Liver (tissue), 9 donors: ENCODE results near the gene EFNB1. TPM values are rescaled to one million over a fixed set of nuclear protein-coding genes. Genes with fewer than 3 reads are reported as not detected.

Experiments used
- DNase-seq: peaks from one replicate; pipeline ENCODE4 v3.0.0-alpha.2; 2017; ENCODE audit warnings: low spot score
- H3K27ac ChIP-seq, 2 donors: one replicate each; pipeline ENCODE4 v1.7.0; 2013; ENCODE audit warnings: inconsistent platforms in 2 of 2, low read length in 2 of 2, control low read depth in 1 of 2, low read depth in 1 of 2, mild to moderate bottlenecking in 1 of 2
- H3K27me3 ChIP-seq, 4 donors: one replicate each; pipeline versions ENCODE4 v1.6.1 to v1.7.0; 2013; ENCODE audit warnings: low read length in 3 of 4, inconsistent platforms in 1 of 4, mild to moderate bottlenecking in 1 of 4, moderate library complexity in 1 of 4; ENCODE audit not compliant: control insufficient read depth in 4 of 4, insufficient read depth in 4 of 4
- H3K36me3 ChIP-seq, 4 donors: one replicate each; pipeline versions ENCODE4 v1.6.1 to v1.7.0; 2013; ENCODE audit warnings: low read length in 3 of 4, mild to moderate bottlenecking in 3 of 4, low read depth in 1 of 4, moderate library complexity in 1 of 4; ENCODE audit not compliant: control insufficient read depth in 4 of 4, insufficient read depth in 3 of 4
- H3K4me1 ChIP-seq, 4 donors: one replicate each; pipeline versions ENCODE4 v1.6.1 to v1.7.0; 2013; ENCODE audit warnings: low read length in 3 of 4, mild to moderate bottlenecking in 3 of 4, moderate library complexity in 1 of 4; ENCODE audit not compliant: control insufficient read depth in 4 of 4, insufficient read depth in 4 of 4
- H3K4me3 ChIP-seq, 3 donors: one replicate each; pipeline versions ENCODE4 v1.6.1 to v1.7.0; 2013; ENCODE audit warnings: low read length in 3 of 3, control low read depth in 1 of 3, low read depth in 1 of 3, mild to moderate bottlenecking in 1 of 3
- H3K9ac ChIP-seq, 2 donors: one replicate each; pipeline ENCODE4 v1.7.0; 2013; ENCODE audit warnings: low read length in 2 of 2, mild to moderate bottlenecking in 2 of 2, moderate library complexity in 2 of 2, control low read depth in 1 of 2, low read depth in 1 of 2
- H3K9me3 ChIP-seq, 4 donors: one replicate each; pipeline versions ENCODE4 v1.6.1 to v1.7.0; 2013; ENCODE audit warnings: low read length in 3 of 4; ENCODE audit not compliant: control insufficient read depth in 4 of 4
- ATF3 ChIP-seq: IDR thresholded peaks from 2 replicates; pipeline ENCODE4 v1.6.1; 2016; ENCODE audit warnings: antibody characterized with exemption
- CTCF ChIP-seq: fragments of 150-350 bp; IDR thresholded peaks from 2 replicates; pipeline ENCODE4 v1.5.1; 2017; ENCODE audit warnings: improper control_type of control experiment, low read depth, low read length; ENCODE audit not compliant: missing input control
- EGR1 ChIP-seq, 2 donors: IDR thresholded peaks; 2 replicates each; pipeline ENCODE4 v1.6.1; 2016 to 2018; ENCODE audit warnings: antibody characterized with exemption in 2 of 2, low read depth in 2 of 2
- FOXA1 ChIP-seq: IDR thresholded peaks from 2 replicates; pipeline ENCODE4 v1.6.1; 2016; ENCODE audit warnings: antibody characterized with exemption
- FOXA2 ChIP-seq: IDR thresholded peaks from 2 replicates; pipeline ENCODE4 v1.6.1; 2016; ENCODE audit warnings: antibody characterized with exemption
- GABPA ChIP-seq, 2 donors: IDR thresholded peaks in 1 of 2; conservative IDR thresholded peaks in 1 of 2; 2 replicates each; pipeline ENCODE4 v1.6.1; 2016; ENCODE audit warnings: antibody characterized with exemption in 2 of 2, mild to moderate bottlenecking in 1 of 2, moderate library complexity in 1 of 2
- HNF4A ChIP-seq, 2 donors: conservative IDR thresholded peaks; 2 replicates each; pipeline ENCODE4 v1.6.1; 2016; ENCODE audit warnings: antibody characterized with exemption in 2 of 2, mild to moderate bottlenecking in 2 of 2
- HNF4G ChIP-seq: IDR thresholded peaks from 2 replicates; pipeline ENCODE4 v1.6.1; 2016; ENCODE audit warnings: antibody characterized with exemption
- JUND ChIP-seq, 2 donors: IDR thresholded peaks; 2 replicates each; pipeline ENCODE4 v1.6.1; 2016; ENCODE audit warnings: antibody characterized with exemption in 2 of 2
- MAX ChIP-seq: IDR thresholded peaks from 2 replicates; pipeline ENCODE4 v1.6.1; 2016; ENCODE audit warnings: antibody characterized with exemption
- NR2F2 ChIP-seq: IDR thresholded peaks from 2 replicates; pipeline ENCODE4 v1.6.1; 2016; ENCODE audit warnings: antibody characterized with exemption
- REST ChIP-seq: IDR thresholded peaks from 2 replicates; pipeline ENCODE4 v1.6.1; 2016; ENCODE audit warnings: antibody characterized with exemption, mild to moderate bottlenecking
- RXRA ChIP-seq, 2 donors: IDR thresholded peaks; 2 replicates each; pipeline ENCODE4 v1.6.1; 2017 to 2018; ENCODE audit warnings: antibody characterized with exemption in 2 of 2, mild to moderate bottlenecking in 1 of 2
- SP1 ChIP-seq: IDR thresholded peaks from 2 replicates; pipeline ENCODE4 v1.6.1; 2018; ENCODE audit warnings: antibody characterized with exemption, mild to moderate bottlenecking
- TAF1 ChIP-seq: conservative IDR thresholded peaks from 2 replicates; pipeline ENCODE4 v1.6.1; 2016; ENCODE audit warnings: antibody characterized with exemption, mild to moderate bottlenecking
- YY1 ChIP-seq: IDR thresholded peaks from 2 replicates; pipeline ENCODE4 v1.6.1; 2016; ENCODE audit warnings: antibody characterized with exemption, mild to moderate bottlenecking
- ZBTB33 ChIP-seq: IDR thresholded peaks from 2 replicates; pipeline ENCODE4 v1.6.1; 2016; ENCODE audit warnings: antibody characterized with exemption
- WGBS: extraction: QIAGEN DNeasy Blood & Tissue Kit; methylation state at CpG from one replicate; pipeline ENCODE4 v1.1.7; 2013; 5-methylcytosine and 5-hydroxymethylcytosine counted together
- polyA plus RNA-seq, 2 donors: library from polyadenylated mRNA; stranded (reverse) in 1 of 2; unstranded in 1 of 2; fragments of 200-250 nt in 1 of 2; fragments of >200 nt in 1 of 2; fragmentation: Nextera tagmentation in 1 of 2; extraction: Ambion mirVana in 1 of 2; gene quantifications; one replicate each; pipeline versions ENCODE4 v1.2.1 to v1.2.3, GENCODE V29; 2013 to 2015
- total RNA-seq, 2 donors: library from RNA; depleted of rRNA; stranded (reverse); fragments of >200 nt; gene quantifications; one replicate each; pipeline ENCODE4 v1.2.3, GENCODE V29; 2014
- donor health status: healthy.
- donor health status: healthy.
- donor health status: healthy.
- donor health status: healthy.
- donor health status: healthy.

EFNB1 gene
- total and polyA plus RNA-seq, 4 donors, result 3.6 to 8.9 (median 8.1) TPM

- H3K36me3 ChIP-seq, result peaks cover 0 to 2% (median 0%) of the 10 kb centered on the region in 4 donors
- no peak overlapping the region for H3K27ac ChIP-seq
- H3K4me3 ChIP-seq, result no peak overlapping the region
- no peaks in the 10 kb centered on the region for H3K27me3 ChIP-seq
- H3K4me1 ChIP-seq, result peaks cover 18 to 40% (median 28%) of the 10 kb centered on the region in 4 donors
- WGBS, result 86% methylated on average over 8 of the region's 8 CpGs
- no peak for DNase-seq
- H3K9me3 ChIP-seq, result no peaks in the 10 kb centered on the region
- TF ChIP-seq SP1 (no peak), HNF4G (no peak), REST (no peak), CTCF (no peak)
- no peak overlapping the region for H3K9ac ChIP-seq
These were observed 9.7 kb downstream of the EFNB1 start for GRCh38 chrX:68838571-68838910.

GRCh38 chrX:68839771-68840170 is 10.9 kb downstream of the EFNB1 start:
- H3K4me1 ChIP-seq, result peaks cover 18 to 40% (median 26%) of the 10 kb centered on the region in 4 donors
- no peaks in the 10 kb centered on the region for H3K9me3 ChIP-seq
- TF ChIP-seq FOXA1 (no peak), FOXA2 (no peak), NR2F2 (no peak), REST (no peak), ZBTB33 (no peak), HNF4G (no peak), CTCF (no peak), TAF1 (no peak), SP1 (no peak), JUND (IDR thresholded peaks at IDR 0.05) (no peak), YY1 (no peak), MAX (no peak), EGR1 (IDR thresholded peaks at IDR 0.05; ENCODE audit: low read depth in 2 of 2) (no peak), RXRA (IDR thresholded peaks at IDR 0.05) (no peak), ATF3 (no peak), HNF4A (conservative IDR thresholded peaks at IDR 0.05) (no peak), GABPA (IDR thresholded peaks at IDR 0.05 in 1 of 2, conservative IDR thresholded peaks at IDR 0.05 in 1 of 2) (no peak)
- WGBS, result 92% methylated on average over 4 of the region's 4 CpGs
- H3K27ac ChIP-seq, result no peak overlapping the region
- no peak overlapping the region for H3K4me3 ChIP-seq
- no peak for DNase-seq
- peaks cover 0 to 2% (median 0%) of the 10 kb centered on the region in 4 donors for H3K36me3 ChIP-seq
- no peak overlapping the region for H3K9ac ChIP-seq
- no peaks in the 10 kb centered on the region for H3K27me3 ChIP-seq
